HT-29 (cell line): ENCODE data around the gene NLRX1. TPM values are rescaled to one million over a fixed set of nuclear protein-coding genes. Genes with fewer than 3 reads are reported as not detected.
"Not testable (repeated sequence)": the region's sequence is repeated elsewhere in the genome, so short reads cannot be mapped to it uniquely, and the experiment has no call there.

Experiments used
- DNase-seq: peaks from one replicate; pipeline ENCODE4 v3.0.0-alpha.2; 2015; ENCODE audit warnings: low spot score
- total RNA-seq: library from RNA; depleted of rRNA; stranded (reverse); fragments of >200 nt; shearing (Covaris generic); gene quantifications from 2 replicates; pipeline ENCODE4 v1.2.3, GENCODE V29; 2014

The NLRX1 gene
- total RNA-seq, 1 experiment from 2014 or later, result 21.1 TPM

DNA sequence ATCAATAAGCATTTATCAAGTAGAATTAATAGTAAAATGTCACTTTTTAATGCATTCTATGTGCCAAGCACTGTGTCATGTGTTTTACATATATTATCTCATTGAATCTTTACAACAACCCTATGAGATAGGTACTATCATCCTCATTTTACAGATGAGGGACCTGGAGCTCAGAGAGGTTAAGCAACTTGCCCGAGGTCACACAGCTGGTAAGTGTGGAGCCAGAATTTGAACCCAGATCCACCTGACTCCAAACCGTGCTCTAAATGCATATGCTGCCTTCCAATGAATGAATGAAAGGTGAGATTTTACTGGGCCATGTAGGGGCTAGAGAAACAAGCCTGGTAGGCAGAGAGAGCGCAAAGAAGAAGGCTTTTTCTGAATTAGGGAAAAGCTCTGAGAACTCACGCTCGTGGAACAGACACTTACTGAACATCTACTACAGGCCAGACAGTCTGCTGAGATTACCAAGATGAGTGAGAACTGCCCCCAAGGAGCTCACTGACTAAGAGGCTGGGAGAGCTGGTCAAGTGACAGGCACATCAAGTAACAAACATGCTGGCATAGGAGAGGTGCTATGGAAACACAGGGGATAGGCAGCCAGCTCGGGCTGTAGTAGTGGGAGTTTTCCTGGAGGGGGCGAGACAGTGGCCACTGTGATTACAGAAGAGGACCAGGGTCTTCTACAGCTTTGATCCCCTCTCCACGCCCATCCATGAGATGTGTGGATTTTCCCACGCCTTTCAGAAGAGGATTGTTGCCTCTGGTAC, 15.3 kb upstream of the NLRX1 start:
- DNase-seq, result no peak

DNA sequence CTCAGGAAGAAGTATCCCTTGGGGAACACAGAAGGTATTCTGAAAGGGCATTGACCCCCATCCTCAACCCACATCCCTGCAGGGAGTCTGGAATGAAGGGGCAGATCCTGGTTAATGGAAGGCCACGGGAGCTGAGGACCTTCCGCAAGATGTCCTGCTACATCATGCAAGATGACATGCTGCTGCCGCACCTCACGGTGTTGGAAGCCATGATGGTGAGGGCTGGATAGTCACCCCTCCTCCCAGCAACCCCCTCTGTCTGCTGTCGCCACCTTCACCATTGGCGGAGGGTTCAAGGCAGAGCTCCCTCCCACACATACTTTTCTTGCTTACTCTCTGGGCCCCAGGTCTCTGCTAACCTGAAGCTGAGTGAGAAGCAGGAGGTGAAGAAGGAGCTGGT, 14.3 kb upstream of the NLRX1 start:
- DNase-seq, result no peak

- DNase-seq, result no peak
These were observed 12.6 kb upstream of the NLRX1 start for GRCh38 chr11:119155733-119156492.

- DNase-seq, result no peak
These were observed 12.0 kb upstream of the NLRX1 start for GRCh38 chr11:119156496-119156895.

DNA sequence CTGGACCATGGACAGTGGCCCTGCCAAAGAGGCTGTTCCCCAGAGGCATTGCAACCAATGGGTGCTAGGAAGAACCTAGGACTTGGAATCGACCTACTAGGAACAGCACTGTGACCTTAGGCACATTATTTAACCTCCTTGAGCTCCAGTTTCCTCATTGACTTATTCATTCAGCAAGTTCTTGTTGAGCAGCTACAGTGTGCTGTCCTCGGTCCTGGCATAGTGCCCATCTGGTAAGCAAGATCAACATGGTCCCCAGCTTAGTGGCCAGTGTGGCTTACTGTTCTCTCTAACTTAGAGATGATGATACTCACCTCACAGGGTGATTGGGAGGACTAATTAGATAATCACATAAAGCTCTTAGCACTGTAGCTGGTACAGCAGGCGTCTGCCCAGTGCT, 11.5 kb upstream of the NLRX1 start:
- DNase-seq, result peak; percentile 48

DNA sequence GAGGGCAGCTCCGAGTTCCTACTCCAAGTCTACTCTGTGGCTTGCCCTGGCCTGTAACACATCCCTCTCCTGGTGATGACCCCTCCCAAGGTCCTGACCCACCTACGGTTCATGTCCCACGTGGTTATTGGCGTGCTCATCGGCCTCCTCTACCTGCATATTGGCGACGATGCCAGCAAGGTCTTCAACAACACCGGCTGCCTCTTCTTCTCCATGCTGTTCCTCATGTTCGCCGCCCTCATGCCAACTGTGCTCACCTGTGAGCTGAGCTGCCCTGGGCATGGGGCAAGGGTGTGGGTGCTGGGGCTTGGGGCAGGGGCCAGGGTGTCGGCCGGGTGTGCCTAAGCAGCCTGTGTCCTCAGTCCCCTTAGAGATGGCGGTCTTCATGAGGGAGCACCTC, 10.1 kb upstream of the NLRX1 start:
- no peak for DNase-seq

DNA sequence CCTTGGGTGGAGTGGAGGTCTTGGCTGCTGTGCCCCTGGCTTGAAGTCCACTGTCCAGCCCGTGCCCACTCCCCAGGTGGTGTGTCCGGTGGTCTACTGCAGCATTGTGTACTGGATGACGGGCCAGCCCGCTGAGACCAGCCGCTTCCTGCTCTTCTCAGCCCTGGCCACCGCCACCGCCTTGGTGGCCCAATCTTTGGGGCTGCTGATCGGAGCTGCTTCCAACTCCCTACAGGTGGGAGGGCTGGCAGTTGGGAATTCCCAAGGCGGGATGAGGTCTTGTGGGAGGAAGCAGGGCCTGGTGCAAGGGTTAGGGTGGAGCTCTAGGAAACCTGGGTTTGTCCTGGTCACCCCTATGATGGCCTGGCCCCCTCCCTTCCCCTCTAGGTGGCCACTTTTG, 8.4 kb upstream of the NLRX1 start:
- no peak for DNase-seq

- DNase-seq, result no peak
These were observed 6.7 kb upstream of the NLRX1 start for GRCh38 chr11:119161871-119162270.

GRCh38 chr11:119166368-119167076, 2.0 kb upstream of the NLRX1 start:
- DNase-seq, result no peak

GRCh38 chr11:119167077-119167458, 1.5 kb upstream of the NLRX1 start:
- not testable (repeated sequence) for DNase-seq

DNA sequence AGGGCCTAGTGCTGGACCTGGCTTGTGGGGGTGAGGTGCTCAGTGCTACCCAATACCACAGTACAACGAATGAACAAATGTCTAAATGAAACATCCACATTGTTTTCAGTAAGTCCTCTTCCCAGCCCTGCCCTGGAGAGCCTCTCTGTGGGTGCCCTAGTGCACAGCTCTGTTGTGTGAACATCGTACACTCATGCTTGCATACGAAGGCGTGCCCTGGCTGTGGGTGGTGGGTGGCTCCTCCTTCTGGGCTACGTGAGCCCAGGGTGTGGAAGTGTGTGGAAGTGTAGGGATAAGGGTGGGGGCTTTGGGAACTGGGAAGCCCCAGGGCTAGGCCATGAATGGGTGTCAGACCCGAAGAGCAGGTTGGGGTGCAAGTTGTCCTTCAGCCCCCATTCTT, 592 bp upstream of the NLRX1 start:
- DNase-seq, result no peak

DNA sequence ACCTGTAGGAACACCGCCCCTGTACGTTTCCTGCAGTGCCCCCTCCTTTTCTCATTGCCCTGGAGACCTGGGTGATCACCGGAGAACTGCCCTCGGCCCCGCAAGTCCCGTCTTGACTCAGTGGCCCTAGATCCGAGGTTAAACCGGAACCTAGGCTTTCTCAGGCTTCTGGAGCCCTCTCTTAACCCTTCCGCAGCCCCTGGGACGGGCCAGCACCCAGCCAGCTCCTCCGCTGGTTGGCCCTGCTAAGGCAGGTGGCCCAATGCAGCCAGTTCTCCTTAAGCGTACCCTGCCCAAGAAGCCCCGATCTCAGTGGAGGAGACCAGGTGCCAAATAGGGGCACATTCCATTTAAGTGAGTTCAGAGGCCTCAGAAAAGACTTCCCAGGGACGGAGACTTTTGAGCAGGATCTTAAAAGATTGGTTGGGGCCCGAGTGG, 776 bp downstream of the NLRX1 start:
- DNase-seq, result no peak

DNA sequence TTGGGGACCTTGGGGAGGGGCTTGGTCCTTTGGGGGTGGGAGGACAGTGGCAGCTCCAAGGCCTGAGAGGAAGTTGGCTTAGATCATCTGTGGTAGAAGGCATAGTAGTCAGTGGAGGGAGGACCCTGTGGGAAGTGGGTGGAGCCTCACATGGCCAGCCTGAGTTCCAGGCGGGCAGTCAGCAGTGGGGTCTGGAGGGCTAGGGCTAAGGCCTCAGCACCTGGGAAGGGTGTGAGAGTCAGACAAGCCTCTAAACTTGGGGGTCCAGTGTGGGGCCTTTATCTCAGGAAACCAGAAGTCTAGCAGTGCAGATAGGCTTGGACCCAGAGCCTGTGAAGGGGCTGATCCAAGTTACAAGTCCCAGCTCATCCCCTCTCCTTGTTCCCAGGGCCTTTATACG, 4.0 kb downstream of the NLRX1 start:
- DNase-seq, result no peak

DNA sequence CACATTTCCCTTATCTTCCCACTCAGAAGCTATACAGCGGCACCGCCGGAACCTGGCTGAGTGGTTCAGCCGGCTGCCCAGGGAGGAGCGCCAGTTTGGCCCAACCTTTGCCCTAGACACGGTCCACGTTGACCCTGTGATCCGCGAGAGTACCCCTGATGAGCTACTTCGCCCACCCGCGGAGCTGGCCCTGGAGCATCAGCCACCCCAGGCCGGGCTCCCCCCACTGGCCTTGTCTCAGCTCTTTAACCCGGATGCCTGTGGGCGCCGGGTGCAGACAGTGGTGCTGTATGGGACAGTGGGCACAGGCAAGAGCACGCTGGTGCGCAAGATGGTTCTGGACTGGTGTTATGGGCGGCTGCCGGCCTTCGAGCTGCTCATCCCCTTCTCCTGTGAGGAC, 4.9 kb downstream of the NLRX1 start:
- DNase-seq, result no peak

- DNase-seq, result peak; percentile 45
These were observed 7.1 kb downstream of the NLRX1 start for GRCh38 chr11:119175493-119176077.

DNA sequence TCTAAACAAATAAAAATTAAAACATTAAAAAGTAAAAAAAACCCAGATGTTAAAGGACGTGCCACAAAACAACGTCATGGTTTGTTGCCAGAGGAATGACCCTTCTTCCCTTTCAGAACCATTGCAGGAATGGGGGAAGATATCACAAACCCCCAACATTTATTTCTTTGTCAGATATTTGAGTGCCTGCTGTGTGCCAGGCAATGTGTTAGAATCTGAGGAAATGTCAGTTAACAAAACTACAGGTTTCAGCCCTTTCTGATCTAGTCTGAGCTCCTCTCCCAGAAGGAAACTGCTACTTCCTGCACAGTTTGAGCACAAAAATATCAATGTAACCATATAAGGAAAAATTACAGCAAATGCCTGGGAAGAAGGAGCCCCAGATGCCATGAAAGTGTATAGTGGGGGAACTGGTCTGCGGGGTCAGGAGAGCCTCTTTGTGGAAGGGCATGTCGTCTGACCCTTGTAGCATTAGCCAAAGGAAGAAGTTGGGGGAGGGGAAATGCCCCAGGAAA, 9.7 kb downstream of the NLRX1 start:
- DNase-seq, result no peak

DNA sequence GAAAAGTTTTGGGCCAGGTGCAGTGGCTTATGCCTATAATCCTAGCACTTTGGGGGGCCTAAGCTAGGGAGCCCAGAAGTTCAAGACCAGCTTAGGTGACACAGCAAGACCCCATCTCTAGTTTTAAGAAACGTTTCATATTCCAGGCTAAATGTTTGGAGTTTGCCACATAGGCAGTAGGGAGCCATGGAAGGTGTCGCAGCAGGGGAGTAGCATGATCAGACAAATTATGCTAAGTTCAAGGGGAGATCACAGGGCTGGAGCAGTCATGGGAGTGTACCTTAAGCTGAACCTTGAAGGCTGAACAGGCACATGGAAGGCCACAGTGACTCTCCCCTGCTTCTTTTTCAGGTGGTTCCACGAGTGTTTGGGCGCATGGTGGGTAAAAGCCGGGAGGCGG, 10.8 kb downstream of the NLRX1 start:
- DNase-seq, result no peak

DNA sequence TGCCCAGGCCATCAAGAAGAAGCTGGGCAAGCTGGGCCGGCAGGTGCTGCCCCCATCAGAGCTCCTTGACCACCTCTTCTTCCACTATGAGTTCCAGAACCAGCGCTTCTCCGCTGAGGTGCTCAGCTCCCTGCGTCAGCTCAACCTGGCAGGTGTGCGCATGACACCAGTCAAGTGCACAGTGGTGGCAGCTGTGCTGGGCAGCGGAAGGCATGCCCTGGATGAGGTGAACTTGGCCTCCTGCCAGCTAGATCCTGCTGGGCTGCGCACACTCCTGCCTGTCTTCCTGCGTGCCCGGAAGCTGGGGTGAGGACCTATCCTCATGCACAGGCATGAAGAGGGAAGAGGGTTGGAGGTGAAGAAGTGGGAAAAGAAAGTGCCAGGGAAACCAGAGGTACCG, 11.5 kb downstream of the NLRX1 start:
- peak; percentile 19 for DNase-seq

DNA sequence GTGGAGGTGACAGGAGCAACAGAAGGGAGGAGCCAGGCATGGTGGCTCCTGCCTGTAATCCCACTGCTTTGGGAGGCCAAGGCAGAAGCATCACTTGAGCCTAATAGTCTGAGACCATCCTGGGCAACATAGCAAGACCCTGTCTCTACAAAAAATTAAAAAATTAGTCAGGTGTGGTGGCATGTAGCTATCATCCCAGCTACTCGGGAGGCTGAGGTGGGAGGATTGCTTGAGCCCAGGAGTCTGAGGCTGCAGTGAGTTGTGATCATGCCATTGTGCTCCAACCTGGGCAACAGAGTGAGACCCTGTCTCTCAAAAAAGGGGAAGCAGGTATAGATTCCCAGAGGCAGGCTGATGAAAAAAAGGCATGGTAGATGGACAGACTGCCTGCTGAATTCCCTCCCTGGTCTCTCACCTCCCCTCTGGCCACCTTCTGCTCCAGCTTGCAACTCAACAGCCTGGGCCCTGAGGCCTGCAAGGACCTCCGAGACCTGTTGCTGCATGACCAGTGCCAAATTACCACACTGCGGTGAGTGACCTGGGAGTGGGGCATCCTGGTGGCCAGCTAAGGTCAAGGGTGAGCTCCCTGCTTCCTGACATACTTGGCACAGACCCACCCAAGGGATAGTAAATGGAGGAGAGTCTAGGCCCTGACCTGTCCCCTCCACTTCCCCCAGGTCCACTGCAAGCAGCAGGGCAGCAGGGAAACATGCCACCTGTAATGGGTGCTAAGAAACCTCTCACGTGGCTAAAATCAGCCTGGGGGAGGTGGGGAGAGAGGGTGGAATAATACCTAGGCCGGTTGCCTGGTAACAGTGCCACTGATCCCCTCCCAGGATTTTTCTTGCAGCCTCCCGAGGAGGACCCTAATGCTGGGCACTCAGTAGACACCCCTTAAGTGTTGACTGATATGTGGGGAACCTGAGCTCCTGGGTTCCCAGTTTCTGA, 12.5 kb downstream of the NLRX1 start:
- no peak for DNase-seq

DNA sequence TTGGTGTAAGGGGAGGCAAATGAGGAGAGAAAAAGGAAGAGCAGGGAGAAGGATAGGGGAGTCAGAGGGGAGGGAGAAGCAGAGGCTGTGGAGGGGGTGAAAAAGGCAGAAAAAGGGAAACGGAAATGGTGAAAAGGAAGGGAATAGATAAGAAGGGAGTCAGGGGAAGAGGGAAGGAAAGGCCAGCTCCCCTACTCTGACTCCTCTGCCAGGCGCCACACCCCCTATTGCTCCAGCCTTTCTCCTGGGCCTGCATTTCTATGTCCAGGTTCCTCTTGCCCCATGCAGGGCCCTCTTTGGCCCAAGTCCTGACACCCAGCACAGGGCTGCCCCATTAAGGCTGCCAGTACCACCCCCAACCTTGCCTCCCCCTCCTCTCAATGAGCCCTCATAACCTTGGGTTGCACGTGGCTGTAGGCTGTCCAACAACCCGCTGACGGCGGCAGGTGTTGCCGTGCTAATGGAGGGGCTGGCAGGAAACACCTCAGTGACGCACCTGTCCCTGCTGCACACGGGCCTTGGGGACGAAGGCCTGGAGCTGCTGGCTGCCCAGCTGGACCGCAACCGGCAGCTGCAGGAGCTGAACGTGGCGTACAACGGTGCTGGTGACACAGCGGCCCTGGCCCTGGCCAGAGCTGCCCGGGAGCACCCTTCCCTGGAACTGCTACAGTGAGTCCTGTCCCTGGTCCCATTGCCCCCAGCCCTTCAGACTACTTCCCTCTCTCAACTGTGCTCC, 13.3 kb downstream of the NLRX1 start:
- no peak for DNase-seq
